Effector memory CD4-positive, alpha-beta T cell (primary cell): ENCODE data around the gene PRKRA.
A peak's percentile ranks its signal among the peaks of the same experiment; 100 is the strongest.

Source experiments
- DNase-seq, 3 donors: peaks; one replicate each; pipeline ENCODE4 v3.0.0-alpha.2; 2020
- H3K27ac ChIP-seq: 2 replicates; pipeline ENCODE4 v1.7.0; 2013; ENCODE audit warnings: mild to moderate bottlenecking, low read length, moderate library complexity; ENCODE audit not compliant: insufficient read depth, poor library complexity, severe bottlenecking
- H3K27me3 ChIP-seq: replicated peaks from 2 replicates; pipeline ENCODE4 v1.7.0; 2013; ENCODE audit warnings: mild to moderate bottlenecking, low read length; ENCODE audit not compliant: insufficient read depth, control insufficient read depth, poor library complexity, severe bottlenecking
- H3K36me3 ChIP-seq: 2 replicates; pipeline ENCODE4 v1.7.0; 2013; ENCODE audit warnings: mild to moderate bottlenecking, low read length, moderate library complexity; ENCODE audit not compliant: control insufficient read depth, insufficient read depth
- H3K4me1 ChIP-seq: 2 replicates; pipeline ENCODE4 v1.7.0; 2013; ENCODE audit warnings: low read length, mild to moderate bottlenecking; ENCODE audit not compliant: control insufficient read depth, insufficient read depth, poor library complexity, severe bottlenecking
- H3K4me3 ChIP-seq: 2 replicates; pipeline ENCODE4 v1.7.0; 2013; ENCODE audit warnings: low read length, low read depth, mild to moderate bottlenecking; ENCODE audit not compliant: insufficient read depth, poor library complexity, severe bottlenecking
- H3K9me3 ChIP-seq: 2 replicates; pipeline ENCODE4 v1.7.0; 2013; ENCODE audit warnings: mild to moderate bottlenecking, low read length, moderate library complexity; ENCODE audit not compliant: control insufficient read depth

The PRKRA gene

DNA sequence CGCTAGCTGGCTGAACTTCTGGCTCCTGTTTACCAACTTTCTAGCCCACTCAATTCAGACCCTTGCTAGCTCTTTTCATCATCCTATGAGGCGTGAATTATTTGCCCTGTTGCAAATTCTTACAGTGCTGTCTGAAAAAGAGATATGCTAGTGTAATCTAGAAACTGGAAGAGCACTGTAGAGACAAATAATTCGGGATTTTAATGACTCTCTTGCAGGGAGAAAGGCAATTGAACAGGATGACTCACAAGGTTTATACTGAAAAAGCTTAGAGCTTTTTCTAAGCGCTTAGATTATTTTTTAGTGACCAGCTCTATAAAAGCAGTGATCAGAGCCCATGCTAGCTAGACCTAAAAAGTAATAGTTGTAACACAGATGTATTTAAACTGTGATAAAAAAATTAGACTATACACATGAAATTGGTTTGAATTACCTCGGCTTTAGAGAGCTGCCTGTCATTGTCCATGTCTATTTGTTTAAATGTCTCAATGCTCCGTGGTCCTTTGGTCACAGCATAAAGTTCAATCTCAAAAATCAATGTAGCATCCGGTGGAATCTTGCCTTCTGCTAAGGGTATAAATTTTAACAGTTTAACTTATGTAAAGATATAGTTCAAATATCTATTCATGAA, 18.4 kb upstream of the PRKRA start:
- no peak for DNase-seq
- Histone ChIP-seq H3K4me1 (no peaks in the 10 kb centered on the region), H3K9me3 (no peaks in the 10 kb centered on the region), H3K4me3 (no peak overlapping the region), H3K27me3 (no peaks in the 10 kb centered on the region), H3K36me3 (no peaks in the 10 kb centered on the region), H3K27ac (no peak overlapping the region)

DNA sequence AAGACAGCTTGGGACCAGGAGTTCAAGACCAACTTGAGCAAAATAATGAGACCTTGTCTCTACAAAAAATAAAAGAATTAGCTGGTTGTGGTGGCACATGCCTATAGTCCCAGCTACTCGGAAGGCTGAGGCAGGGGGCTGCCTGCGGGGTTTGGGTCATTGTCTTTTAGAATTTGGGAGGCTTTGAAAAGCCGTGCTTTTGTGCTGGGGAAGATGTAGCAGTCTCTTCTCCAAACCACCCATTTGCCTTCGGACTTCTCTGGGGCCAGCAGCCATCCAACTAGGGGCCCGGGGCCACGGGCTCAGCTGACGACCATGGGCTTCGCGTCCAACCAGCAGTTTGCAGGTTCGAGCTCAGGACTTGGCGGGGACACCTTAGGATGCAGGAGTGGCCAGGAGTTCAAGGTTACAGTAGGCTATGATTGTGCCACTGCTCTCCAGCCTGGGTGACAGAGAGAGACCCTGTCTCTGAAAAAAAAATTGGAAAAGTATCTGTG, 6.5 kb upstream of the PRKRA start:
- Histone ChIP-seq H3K4me3 (no peak overlapping the region), H3K4me1 (no peaks in the 10 kb centered on the region), H3K9me3 (no peaks in the 10 kb centered on the region), H3K27me3 (no peaks in the 10 kb centered on the region), H3K27ac (no peak overlapping the region), H3K36me3 (no peaks in the 10 kb centered on the region)
- DNase-seq = no peak

DNA sequence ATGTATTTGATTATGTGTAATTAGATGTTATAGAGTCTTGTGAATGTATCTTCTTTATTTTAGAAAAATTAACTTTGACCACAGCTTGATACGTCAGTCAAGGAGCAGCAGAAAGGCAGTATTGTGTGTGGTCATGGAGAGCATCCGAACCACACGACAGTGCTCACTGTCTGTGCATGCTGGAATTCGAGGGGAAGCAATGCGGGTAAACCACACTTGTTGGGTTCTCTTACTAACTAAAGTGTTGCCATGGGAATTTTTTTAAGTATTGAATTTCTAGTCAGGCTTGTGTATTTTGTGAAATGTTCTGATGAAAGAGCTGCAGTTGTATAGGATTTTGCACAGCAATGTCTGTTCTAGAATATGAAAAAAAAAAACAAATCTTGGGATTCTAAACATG, 5.0 kb upstream of the PRKRA start:
- H3K4me1 ChIP-seq = no peaks in the 10 kb centered on the region
- H3K27me3 ChIP-seq = no peaks in the 10 kb centered on the region
- no peak for DNase-seq
- no peak overlapping the region for H3K4me3 ChIP-seq
- H3K9me3 ChIP-seq = no peaks in the 10 kb centered on the region
- H3K27ac ChIP-seq = no peak overlapping the region
- no peaks in the 10 kb centered on the region for H3K36me3 ChIP-seq

GRCh38 chr2:178452870-178453269, 1.9 kb upstream of the PRKRA start:
- peaks cover 13% of the 10 kb centered on the region for H3K4me1 ChIP-seq
- no peaks in the 10 kb centered on the region for H3K27me3 ChIP-seq
- no peak for DNase-seq
- no peak overlapping the region for H3K27ac ChIP-seq
- H3K36me3 ChIP-seq = peaks cover 8% of the 10 kb centered on the region
- H3K4me3 ChIP-seq = no peak overlapping the region
- no peaks in the 10 kb centered on the region for H3K9me3 ChIP-seq

GRCh38 chr2:178452334-178452733, 1.4 kb upstream of the PRKRA start:
- DNase-seq = no peak
- H3K27me3 ChIP-seq = no peaks in the 10 kb centered on the region
- peaks cover 8% of the 10 kb centered on the region for H3K36me3 ChIP-seq
- H3K4me1 ChIP-seq = peaks cover 13% of the 10 kb centered on the region
- no peaks in the 10 kb centered on the region for H3K9me3 ChIP-seq
- H3K27ac ChIP-seq = no peak overlapping the region
- H3K4me3 ChIP-seq = no peak overlapping the region

DNA sequence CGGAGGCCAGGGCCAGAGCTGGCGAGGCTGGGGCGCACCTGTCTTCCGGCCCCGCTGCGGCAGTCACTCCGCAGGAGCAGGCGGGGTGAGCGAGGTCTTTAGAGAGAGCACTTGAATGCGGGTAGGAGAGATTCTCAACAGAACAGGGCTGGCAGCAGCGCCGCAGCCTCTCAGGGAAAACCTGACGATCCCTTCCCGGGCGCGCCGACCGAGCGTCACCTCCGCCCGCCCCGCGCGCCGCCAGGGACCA, 526 bp downstream of the PRKRA start:
- H3K36me3 ChIP-seq = peaks cover 12% of the 10 kb centered on the region
- no peaks in the 10 kb centered on the region for H3K9me3 ChIP-seq
- peaks cover 13% of the 10 kb centered on the region for H3K4me1 ChIP-seq
- DNase-seq = peak; percentile 76 to 79 (median 77)
- H3K27me3 ChIP-seq = no peaks in the 10 kb centered on the region
- peak overlapping the region; percentile 96 for H3K27ac ChIP-seq
- H3K4me3 ChIP-seq = peak overlapping the region; percentile 85

DNA sequence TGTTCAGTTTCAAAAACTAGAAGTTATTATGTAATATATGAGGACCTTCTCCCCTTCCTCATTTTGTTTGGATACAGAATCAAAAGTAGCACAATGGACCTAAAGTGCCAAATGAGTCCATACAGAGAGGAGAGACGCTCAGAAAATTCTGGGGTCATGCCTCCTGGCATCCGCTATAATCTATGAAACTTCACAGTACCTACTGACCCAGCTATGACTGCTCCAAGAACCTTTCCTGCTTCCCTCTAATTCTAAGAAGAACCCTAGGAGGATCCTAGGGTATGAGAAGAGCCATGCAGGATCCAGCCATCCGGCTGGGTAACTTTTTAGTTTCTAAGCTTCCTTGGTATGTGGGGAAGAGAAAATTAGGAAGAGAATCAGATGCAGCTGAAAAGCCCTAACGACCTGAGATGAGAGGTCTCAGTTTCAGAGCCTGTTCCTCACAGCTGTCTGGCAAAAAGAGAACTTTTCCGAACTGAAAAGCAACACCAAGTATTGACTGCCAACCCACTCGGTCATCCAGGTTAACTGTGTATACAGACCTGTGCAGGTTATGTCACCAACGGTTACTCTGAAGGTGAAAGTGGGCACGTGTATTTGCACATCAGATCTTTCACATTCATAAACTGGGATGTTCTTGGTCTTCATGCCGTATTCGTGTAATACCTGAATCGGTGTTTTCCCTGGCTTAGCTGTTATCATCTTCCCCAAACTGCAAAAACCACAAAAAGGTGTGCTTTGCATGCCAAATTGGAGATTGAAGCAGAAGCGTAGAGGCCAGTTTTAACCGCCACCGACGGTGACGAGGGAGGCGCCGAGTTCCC, 1.1 kb downstream of the PRKRA start:
- H3K36me3 ChIP-seq = peaks cover 17% of the 10 kb centered on the region
- DNase-seq = no peak
- H3K27ac ChIP-seq = peak overlapping the region; percentile 96
- peak overlapping the region; percentile 85 for H3K4me3 ChIP-seq
- no peaks in the 10 kb centered on the region for H3K27me3 ChIP-seq
- H3K9me3 ChIP-seq = no peaks in the 10 kb centered on the region
- H3K4me1 ChIP-seq = peaks cover 13% of the 10 kb centered on the region

- no peaks in the 10 kb centered on the region for H3K9me3 ChIP-seq
- peak overlapping the region; percentile 96 for H3K27ac ChIP-seq
- H3K27me3 ChIP-seq = no peaks in the 10 kb centered on the region
- peaks cover 24% of the 10 kb centered on the region for H3K36me3 ChIP-seq
- no peak overlapping the region for H3K4me3 ChIP-seq
- peaks cover 13% of the 10 kb centered on the region for H3K4me1 ChIP-seq
- DNase-seq = no peak
These were observed 1.9 kb downstream of the PRKRA start for GRCh38 chr2:178448968-178449661.

DNA sequence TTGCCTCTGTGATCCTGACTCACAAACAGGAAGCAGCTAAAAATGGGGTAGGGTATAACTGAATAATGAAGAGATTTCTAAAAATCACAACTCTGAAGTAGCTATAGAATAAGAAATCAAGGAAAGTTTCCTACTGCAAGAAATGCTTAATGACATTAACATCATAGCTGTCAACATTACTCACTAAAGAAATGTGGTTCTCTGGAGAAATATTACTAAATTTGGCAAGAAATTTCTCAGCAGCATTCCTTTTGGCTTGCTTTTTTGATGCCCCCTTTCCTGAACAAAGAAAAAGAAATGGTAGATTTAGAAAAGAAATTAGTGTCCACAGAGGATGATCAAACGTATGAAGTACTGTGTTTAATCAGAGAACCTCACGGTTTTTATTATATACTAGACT, 9.5 kb downstream of the PRKRA start:
- no peaks in the 10 kb centered on the region for H3K4me1 ChIP-seq
- no peak overlapping the region for H3K4me3 ChIP-seq
- H3K27ac ChIP-seq = no peak overlapping the region
- no peak for DNase-seq
- H3K36me3 ChIP-seq = peaks cover 56% of the 10 kb centered on the region
- no peaks in the 10 kb centered on the region for H3K9me3 ChIP-seq
- no peaks in the 10 kb centered on the region for H3K27me3 ChIP-seq

DNA sequence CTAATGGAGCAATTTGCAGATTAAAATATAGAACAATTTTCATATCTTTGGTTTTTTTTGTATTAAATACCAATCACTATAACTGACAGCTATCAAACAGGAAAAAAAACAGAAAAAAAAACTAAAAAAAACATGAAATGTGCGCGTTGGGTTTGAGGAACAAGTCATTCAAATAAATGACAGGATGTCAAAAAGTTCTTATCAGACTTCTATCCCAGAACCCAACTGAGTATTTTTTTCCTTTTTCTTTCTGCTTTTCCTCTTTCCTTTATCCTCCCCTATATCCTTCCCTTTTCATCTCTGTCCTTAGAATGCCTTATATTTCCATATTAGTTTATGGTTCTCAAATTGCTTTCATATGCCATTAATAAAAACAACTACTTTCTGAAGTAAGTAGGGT, 14.3 kb downstream of the PRKRA start:
- Histone ChIP-seq H3K4me3 (no peak overlapping the region), H3K36me3 (peaks cover 49% of the 10 kb centered on the region), H3K27me3 (no peaks in the 10 kb centered on the region), H3K27ac (no peak overlapping the region), H3K9me3 (no peaks in the 10 kb centered on the region), H3K4me1 (no peaks in the 10 kb centered on the region)
- no peak for DNase-seq
